GM19025 (cell line): ENCODE data around the gene UNC13B.

Experiments used
- ATAC-seq: cut with Tn5 transposase; IDR thresholded peaks from one replicate; pipeline ENCODE4 v1.9.1; 2021; ENCODE audit warnings: mild to moderate bottlenecking, low read depth, moderate library complexity; ENCODE audit not compliant: unreplicated experiment

Gene UNC13B

GRCh38 chr9:35415402-35416097, 253.7 kb downstream of the UNC13B start:
- no peak for ATAC-seq

GRCh38 chr9:35416098-35416427, 254.3 kb downstream of the UNC13B start:
- no peak for ATAC-seq

- no peak for ATAC-seq
Observed at GRCh38 chr9:35422346-35422745, 260.5 kb downstream of the UNC13B start.

GRCh38 chr9:35422753-35423152, 260.9 kb downstream of the UNC13B start:
- ATAC-seq, result no peak

GRCh38 chr9:35423499-35423898, 261.7 kb downstream of the UNC13B start:
- no peak for ATAC-seq

- ATAC-seq, result no peak
Observed at GRCh38 chr9:35424356-35425352, 262.8 kb downstream of the UNC13B start.

GRCh38 chr9:35426627-35427026, 264.8 kb downstream of the UNC13B start:
- ATAC-seq, result no peak

- ATAC-seq, result no peak
Observed at GRCh38 chr9:35431467-35431866, 269.7 kb downstream of the UNC13B start.

- no peak for ATAC-seq
Observed at GRCh38 chr9:35432076-35432475, 270.3 kb downstream of the UNC13B start.

GRCh38 chr9:35436933-35437332, 275.1 kb downstream of the UNC13B start:
- no peak for ATAC-seq

GRCh38 chr9:35446012-35446411, 284.2 kb downstream of the UNC13B start:
- ATAC-seq, result no peak

- ATAC-seq, result no peak
Observed at GRCh38 chr9:35448496-35448895, 286.7 kb downstream of the UNC13B start.

- no peak for ATAC-seq
Observed at GRCh38 chr9:35452481-35452880, 290.7 kb downstream of the UNC13B start.

- no peak for ATAC-seq
Observed at GRCh38 chr9:35453786-35454185, 292.0 kb downstream of the UNC13B start.
